CD4-positive, alpha-beta T cell treated with Interferon gamma for 1 hour (primary cell): Measurements from ENCODE around the gene HSBP1.

Experiments used
- DNase-seq: peaks from one replicate; pipeline ENCODE4 v3.0.0-alpha.2; 2020

Gene HSBP1

DNA sequence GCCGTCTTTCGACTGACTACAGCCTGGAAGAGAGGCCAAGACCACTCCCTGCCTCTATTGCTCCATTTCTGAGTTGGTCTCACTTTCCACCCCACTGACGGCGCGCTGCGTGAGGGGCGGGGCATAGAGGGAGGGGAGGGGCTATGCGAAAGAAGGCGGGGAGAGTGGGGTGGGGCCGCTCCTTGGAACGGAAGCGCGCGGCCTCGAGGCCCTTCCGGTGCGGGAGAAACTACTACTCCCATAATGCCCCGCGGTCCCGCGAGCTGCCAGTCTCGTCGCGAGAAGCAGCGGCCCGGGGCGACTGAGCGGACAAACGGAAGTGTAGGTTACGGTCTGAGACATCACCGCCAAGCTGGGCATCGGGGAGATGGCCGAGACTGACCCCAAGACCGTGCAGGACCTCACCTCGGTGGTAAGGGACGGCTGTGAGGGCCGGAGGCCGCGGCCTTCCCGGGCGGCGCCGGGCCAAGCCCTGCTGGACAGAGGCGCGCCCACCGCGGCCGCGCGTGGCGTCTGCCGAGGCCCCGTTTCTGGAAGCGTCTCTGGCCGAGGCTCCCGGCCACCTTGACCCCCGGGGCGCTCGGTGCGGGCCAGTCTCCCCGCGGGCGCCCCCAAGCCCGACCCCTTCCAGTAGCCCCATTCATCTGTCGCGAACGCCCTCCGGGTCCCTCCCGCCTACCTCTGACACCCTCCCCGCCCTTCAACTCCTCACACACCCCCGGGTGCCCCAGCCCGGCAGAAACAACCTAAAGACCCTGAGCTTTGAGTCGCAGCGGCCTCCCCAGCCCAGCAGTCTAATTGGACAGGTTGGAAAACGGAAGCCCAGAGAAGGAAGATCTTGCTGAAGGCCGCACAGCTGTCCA lies at the start of gene HSBP1:
Gene HSBP1, plus strand, starts transcription at position 269 of the 863 bp plus-strand sequence. Its CDS starts 99 bp downstream, at position 368.
- peak; percentile 93 for DNase-seq

DNA sequence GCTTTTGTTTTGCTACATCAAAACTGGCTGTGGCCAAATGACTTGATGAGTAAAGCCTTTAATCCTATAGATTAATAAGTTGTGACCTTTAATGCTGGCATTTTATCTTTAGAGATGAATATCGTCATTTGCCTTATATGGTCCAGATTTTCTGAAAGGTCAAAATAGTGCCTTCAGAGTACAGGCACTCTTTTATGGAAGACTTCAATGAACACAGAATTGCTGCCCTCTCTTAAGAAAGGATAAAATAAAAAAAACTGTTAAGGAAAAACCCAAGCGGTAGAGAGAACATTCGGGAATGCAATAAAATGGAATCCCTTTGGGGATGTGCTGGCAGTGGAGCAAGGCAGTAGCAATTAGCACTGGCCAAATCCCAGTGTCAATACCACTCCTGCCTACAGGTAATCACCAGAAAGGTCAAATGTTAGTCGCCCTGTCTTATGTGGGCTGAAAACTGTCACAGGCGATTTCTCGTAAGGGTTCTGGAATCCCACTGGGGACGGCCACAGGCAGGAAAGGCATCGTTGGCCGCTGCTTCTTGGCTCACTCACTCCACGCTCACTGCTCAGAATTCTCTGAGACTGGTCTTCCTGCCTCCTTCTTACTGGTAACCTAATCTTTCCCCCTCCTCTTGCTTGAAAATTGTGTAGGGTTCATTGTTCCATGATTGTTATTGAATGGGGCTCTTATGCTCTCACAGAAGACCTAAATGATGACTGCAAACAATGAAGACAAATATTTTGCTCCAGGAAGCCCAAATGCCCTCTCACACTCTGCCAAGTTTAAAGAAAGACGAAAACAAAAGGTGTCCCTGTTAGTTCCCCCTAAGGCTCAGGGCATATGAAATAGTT lies 45.4 kb upstream of the HSBP1 start:
- no peak for DNase-seq

DNA sequence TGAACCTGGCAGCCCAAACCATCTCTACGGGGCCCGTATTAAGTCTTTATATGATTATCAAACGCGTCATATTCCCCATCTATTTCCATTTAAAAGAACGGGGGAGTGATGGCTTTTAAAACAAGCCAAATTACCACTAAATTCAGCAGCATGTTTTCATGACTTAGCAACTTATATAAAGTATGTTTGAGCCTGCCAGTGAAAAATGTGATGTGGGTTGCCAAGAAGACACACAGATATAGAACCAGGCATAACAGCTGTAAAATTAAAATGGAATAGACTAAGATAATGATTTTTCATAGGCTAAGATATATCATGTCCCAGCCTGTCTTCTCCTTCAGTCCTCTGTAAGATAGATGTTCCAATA lies 44.8 kb upstream of the HSBP1 start:
- no peak for DNase-seq

DNA sequence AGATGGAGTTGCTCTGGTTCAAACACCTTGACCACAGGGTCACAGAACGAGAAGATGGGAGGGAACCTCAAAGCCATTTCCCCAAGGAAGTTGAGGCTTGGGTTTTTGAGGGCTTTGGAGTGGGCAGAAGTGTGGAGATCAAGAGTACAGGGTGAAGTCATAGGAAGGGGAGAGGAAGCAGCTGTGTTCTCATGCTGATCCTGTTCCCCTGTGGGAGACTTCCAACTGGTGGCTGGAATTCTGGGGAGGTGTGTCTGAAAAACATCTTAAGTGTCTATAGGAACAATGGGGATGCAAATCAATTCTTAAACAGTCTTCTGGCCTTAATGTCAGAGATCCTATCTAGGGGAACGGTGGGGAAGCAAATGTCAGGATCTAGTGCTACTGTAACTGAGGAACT lies 38.8 kb upstream of the HSBP1 start:
- DNase-seq: no peak

DNA sequence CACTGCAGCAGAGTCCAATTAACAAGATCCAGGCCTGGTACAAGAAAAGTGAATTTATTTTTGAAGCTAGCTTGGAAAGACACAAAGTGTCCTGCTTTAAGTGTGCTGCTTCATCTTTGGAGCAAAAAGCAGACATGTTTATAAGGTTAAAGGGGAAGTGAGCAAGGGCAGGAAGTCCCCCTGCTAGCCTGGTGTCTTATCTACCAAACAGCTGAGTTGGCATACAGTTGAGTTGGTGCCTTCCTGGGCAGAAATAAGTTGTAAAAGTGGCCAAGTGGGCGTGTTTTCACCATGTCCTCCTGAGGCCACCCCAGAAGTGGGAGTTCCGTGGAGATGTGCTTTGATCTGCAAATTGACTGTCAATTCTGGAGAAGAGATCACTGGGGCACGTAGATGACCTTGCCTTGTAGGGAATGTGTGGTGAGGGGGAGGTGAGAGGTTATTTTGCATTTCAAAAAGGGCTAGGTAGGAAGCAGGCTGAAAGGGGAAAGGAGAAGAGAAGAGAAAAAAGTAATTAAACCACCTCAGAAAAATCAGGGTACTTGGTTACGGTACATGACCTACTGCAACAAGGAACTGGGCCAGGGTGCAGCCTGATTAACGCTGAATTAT lies 38.3 kb upstream of the HSBP1 start:
- peak; percentile 14 for DNase-seq

DNA sequence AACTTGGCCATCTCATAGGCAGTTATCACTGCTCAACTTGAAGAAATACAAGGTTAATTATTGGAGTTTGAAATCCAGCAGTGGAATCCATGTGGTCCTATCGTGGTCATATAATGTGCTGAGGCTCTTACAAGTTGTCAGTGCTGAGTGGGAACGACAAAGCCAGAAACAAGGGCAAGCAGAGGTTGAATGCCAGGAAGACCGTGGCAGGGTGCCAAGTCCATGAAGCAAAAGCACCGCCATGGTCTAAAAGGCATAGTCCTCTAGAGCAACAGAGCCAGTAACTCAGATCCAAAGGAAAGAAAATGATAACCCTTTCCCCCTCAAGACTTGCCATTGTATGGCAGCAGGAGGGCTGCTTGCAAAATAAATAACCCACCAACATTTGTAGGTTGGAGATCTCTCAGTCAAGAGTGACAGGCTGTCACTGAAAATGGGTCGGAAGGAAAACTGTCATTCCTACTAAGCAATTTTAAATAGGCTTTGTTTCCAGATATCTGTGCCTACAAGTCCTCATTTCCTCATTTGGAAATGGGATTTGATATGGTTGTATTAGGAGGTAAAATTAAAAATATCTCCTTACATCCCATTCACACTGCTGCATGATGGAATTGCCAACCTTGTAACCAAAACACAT lies 36.4 kb upstream of the HSBP1 start:
- DNase-seq: no peak

DNA sequence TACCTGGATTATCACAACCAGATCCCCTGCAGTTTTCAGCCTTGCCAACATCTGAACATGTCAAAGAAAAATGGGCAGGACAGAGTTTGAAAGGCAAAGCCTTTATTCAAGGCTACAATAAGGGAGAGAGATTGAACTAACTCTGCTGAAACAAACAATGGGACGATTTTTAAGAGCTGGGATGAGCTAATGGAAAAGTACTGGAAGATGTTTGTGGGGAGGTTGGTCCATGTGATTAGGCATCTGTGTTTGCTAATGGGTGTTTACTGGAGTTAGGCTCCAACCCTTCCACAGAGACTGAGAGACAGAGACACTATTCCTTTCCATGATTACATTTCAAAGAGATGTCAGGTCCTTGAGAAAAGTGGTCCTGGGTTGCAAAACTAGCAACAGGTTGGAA lies 35.0 kb upstream of the HSBP1 start:
- DNase-seq: no peak

DNA sequence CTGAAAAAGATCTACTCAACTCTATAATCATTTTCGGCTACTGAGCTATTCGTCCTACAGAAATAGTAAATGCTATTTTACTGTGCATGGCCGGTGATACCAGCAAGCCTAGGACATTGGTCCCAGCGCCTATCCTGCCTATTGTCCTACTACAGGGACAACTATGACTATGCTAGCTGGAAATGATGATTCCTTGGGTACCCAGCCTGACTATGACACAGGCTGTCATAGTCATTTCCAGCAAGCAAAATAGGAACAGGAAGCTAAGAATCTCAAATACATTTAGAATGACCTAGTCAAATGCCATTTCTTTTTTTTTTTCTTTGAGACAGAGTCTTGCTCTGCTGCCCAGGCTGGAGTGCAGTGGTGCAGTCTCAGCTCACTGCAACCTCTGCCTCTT lies 33.7 kb upstream of the HSBP1 start:
- DNase-seq: no peak

DNA sequence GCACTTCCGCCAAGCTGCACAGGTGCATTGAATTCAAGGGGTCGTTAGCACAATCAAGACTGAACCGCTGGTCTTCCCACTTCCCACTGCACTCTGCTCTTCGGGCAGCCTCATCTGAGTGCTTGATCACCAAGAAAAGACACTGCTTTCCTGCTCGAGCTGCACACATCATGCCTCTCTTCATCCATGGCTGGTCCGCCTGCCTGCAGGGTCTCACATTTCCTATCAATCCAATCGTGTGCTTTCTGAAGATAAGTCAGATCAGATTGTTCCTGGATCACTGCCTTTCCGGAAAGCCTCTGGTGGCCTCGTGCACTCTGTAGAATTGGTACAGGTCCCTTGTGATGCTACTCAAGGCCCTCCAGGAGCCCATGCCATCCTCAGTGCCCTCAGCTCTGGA lies 30.8 kb upstream of the HSBP1 start:
- no peak for DNase-seq

DNA sequence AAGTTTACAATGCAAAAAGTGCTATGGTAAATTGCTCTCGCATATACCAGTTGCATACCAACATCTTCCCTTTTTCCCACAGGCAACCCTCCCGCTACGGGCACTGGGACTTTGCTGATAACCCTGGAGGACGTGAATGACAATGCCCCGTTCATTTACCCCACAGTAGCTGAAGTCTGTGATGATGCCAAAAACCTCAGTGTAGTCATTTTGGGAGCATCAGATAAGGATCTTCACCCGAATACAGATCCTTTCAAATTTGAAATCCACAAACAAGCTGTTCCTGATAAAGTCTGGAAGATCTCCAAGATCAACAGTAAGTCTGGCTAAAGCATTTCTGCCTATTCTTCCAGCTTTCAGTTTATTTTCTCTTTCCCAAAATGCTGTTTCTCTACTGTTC lies 27.9 kb upstream of the HSBP1 start:
- no peak for DNase-seq

DNA sequence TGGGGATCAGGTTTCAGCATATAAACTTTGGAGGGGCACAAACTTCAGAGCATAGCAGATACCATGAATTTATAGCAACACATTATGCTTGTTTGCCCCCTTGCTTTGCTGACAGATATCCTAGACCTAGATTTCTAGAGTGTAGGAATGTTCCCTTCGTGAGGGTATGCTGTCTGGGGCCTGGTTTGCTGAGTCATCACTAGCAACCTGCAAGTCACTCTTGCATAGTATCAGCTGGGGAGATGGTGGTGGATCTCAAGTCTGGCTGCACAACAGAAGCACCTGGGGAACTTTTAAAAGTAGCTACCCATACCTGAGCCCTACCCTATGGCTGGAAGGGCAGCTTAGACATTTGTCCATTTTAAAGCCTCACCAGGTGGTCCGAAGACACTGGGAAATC lies 22.3 kb upstream of the HSBP1 start:
- DNase-seq: no peak

DNA sequence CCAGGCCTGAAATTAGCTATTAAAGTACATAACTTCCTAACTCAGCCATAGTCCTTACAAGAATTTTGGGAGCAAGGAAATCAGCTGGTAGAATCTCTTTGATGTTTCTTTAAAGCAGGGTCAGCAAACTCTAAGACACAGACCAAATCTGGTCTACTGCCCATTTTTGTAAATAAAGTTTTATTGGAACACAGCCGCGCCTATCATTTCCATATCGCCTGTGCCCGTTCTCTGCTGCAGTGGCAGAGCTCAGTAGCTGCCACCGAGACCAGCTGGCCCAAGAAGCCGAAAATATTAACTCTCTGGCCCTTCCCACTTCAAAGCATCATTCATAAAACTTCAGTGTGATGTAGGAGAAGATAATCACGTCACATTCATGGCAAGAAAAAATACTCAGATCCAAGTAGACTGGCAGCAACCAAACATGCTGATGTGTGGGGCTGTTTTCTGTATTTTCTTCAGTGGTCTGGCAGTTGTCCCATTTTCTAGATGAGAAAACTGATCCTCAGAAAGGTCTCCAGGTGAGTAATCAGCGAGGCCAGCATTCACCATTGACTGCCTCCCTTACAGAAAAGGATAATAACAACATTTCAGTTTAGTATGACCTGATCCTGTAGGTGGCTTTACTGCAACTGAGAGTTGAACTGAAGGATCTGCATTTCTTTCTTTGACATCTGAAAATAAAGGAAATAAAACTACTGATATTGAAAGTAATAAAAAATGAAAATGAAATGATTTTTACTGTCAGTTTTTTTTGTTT lies 18.0 kb upstream of the HSBP1 start:
- DNase-seq: no peak

DNA sequence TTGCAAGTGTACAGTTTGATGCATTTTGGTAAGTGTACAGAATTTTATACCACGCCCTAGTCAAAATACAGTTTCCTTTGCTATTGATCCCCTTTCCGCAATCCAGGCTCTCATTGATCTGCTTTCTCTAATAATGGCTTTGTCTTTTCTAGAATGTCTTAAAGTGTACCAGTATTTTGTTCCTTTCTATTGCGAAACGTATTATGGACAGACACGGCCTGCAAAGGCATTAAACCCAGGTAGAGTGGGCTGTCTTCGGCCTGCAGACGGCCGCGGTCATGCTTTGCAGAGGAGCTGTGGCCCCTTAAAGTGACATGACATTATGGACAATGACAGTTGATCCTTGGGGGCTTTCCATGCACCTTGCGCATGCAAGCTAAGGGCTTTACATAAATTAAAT lies 15.9 kb upstream of the HSBP1 start:
- DNase-seq: no peak

DNA sequence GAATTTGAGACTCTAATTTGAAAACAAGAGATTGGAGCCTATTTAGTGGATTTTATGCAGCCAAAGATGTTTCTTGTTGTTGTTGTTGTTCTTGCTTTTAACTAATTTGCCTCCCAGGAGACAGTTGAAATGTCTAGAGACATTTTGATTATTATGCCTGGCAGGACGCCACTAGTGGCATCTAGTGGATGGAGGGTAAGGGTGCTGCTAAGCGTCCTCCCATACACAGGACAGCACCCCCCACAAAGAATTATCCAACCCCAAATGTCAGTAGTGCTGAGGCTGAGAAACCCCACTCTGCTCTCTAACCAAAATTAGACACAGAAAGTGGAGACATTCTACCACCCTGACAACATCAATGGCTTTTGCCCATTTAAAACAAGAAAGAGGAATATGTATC lies 15.4 kb upstream of the HSBP1 start:
- DNase-seq: no peak

DNA sequence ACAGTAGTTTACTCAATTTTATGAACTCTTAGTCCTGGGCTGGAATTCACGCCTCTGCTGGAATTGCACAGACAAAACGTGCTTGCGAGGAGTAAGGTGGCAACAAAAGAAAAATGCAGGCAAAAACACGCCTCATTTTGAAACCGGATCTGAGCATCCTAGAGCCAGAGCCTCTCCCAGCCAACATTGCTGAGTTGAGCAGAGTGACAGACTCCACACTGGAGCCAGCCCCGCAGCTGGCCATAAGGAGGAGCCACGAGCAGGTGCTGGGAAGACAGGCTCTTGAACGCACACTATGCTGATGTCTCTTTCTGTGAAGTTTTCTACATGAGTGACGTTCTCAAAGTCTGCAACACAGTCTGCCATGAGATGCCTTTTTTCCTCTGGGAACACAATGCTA lies 14.6 kb upstream of the HSBP1 start:
- no peak for DNase-seq

DNA sequence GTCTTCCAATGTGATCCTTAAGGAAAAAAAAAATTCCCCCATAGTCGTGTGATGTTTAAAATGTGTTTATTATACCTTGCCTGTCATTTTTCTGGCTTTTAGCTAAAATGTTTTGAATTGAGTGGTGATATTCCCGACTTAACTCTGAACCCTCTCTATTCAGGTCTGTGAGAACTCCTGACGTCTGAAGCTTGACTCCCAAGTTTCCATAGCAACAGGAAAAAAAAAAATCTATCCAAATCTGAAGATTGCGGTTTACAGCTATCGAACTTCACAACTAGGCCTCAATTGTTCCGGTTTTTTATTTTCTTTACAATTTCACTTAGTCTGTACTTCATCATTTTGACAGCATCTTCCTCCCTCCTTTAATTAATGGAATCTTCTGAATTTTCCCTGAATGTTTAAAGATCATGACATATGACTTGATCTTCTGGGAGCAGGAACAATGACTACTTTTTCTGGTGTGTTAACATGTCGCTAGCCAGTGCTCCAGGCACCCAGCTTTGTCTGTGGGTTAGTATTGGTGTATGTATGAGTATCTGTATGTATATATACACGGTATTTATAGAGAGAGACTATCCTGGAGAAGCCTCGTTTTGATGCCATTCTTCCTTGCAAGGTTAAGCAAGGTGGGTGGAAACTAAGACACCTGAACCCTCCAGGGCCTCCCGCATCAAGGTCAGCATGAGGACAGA lies 12.8 kb upstream of the HSBP1 start:
- no peak for DNase-seq

DNA sequence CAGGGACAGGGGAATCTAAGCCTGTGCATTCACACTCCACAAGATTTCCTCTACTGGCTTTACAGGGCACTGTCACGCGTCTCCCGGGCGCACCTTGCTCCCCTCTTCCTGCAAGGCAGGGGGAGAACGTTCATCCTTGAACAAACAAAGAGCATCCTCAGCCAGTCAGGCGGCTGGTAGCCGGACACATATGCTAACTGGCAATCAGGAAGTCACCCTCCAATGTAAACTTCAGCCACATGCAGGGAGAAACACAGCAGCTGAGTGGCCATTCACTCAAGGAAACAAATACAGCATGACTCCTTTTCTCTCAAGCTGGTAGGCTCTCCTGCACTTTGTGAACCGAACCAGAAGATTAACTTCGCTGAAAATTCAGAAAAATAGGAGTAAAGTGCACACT lies 10.8 kb upstream of the HSBP1 start:
- DNase-seq: no peak

DNA sequence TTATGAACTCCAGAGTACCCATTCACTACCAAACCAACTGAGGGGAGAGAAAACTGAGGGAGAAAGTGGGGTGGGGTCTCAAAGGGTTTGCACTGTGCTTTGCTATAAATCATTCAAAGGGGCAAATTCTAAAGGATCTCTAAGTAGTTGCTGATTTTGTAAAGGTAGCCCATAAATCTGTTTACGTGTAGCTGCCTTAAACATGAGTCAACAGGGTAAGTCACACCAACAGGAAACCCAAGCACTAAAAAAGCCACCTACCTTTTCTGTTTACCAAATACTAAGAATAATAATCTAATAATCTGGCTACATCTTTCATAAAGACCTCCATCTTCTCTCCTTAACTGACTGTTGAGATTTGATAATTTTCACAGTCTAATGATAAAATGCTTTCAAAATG lies 8.4 kb upstream of the HSBP1 start:
- no peak for DNase-seq

DNA sequence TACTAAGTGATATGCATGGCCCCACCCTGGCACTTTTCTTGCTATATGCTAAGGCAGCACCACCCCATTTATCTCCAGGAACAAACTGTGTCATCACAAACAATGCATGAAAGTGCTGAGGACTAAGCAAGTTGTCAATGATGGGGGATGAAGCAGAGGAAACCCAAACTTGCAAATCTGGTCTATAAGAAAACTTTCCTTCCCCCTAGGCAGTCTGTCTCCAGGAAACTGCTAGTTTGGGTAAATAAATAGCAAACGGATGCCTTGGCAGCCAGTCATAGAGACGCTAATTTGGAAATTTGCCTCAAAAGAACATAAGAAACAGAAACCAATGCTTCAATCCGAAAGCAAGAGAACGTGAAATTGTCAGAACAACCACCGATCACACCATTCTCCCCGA lies 5.6 kb upstream of the HSBP1 start:
- peak; percentile 6 for DNase-seq

DNA sequence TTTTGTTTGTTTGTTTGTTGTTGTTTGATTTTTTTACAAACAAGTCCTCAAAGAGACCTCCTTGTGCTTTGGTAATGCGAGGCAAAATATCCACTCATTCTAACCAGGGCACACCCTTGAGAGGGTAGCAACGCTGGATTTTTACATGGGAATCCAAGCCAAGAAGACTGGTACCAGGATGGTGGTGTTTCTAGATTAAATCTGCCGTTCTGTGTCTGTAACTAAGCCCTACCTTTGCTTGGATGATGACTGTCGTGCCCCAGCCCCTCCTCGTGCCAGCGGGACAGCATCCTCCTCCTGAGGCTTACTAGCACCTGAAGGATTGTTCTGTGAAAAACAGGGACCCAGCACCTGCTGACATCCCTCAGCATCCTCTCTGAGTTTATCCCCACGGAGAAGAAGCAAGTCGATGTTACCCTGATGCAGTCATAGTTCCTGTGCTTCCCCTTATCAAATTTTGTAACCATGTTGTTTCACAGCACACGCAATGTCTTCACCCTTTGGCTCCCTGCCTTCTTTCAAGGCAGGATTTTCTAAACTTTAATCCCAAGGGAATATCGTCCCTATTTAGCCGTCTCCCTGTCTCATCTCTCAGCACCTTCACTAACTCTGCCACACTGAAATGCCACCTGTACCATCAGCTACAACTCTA lies 5.1 kb upstream of the HSBP1 start:
- DNase-seq: no peak

DNA sequence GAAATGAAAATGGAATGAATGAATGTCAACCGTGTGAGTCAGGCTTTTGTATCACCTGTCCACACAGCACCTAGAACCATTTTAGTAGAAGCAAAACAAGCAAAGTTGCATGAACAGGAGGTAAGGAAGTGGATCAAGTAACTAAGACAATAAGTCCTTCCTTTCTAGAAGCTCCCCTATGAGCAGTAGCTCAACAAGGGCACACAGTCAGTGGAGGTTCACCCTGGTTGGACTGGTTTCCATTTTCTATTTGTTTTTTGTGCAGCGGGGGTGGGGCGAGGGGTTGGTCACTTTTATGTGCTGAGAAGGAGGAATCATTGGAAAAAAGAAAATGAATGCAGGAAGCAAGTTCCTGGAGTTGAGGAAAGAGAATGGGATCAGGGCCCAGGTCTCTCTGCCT lies 4.0 kb upstream of the HSBP1 start:
- no peak for DNase-seq
